ENCODE measurements around the gene RNF214. TPM values are rescaled to one million over a fixed set of nuclear protein-coding genes. Genes with fewer than 3 reads are reported as not detected.
"Not testable (repeated sequence)": the region's sequence is repeated elsewhere in the genome, so short reads cannot be mapped to it uniquely, and the experiment has no call there.

RNF214 gene
- total RNA-seq, 1 donor from 2014 or later, result 18.5 TPM

DNA sequence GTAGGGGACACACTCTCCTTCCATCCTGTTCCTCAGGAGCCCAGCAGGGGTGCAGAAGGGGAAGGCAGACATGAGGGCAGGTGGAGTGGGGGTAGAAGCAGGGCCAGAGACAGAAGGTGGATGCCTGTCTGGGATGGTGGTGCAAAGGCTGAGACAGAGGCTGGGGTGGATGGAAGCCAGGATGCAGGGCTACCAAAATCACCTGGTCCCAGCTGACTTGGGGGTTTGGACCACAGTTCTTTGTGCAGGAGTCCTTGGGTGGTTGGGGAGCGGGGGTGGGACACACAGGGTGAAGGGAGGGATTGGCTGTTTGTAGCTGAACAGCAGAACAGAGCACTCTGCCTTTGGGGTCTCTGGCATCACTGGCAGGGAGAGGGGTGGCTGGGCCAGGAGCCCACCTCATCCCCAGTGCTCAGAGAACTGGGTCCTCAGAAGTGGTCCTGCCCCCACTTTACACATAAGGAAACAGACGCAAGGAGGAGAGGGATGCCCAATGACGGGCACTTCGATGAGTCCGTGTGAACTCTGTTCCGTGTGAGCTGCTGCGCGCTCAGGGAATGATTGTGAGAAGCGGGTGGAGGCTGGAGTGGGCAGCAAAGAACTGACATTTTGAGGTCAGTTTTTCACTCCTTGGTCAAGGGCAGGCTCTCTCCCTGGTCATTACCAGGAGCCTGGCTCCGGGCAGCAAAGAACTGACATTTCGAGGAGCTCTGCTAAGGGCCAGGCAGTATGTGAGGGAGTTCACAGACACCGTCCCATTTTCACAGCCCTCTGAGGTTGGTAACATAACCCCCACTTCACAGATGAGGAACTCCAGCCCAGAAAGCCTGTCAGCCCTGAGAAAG lies 31.4 kb upstream of the RNF214 start:
- H3K4me3 Mint-ChIP-seq, result no peak overlapping the region
- DNase-seq (ENCODE audit: low spot score), result no peak
- no peak overlapping the region for H3K27ac Mint-ChIP-seq
- H3K27me3 Mint-ChIP-seq (ENCODE audit: insufficient read depth), result no peaks in the 10 kb centered on the region
- H3K36me3 Mint-ChIP-seq (ENCODE audit: low read depth), result peaks cover 14% of the 10 kb centered on the region
- no peaks in the 10 kb centered on the region for H3K4me1 Mint-ChIP-seq (ENCODE audit: low read depth)
- intact Hi-C loops (cut with micrococcal nuclease), result no loop called here
- H3K9me3 Mint-ChIP-seq, result no peaks in the 10 kb centered on the region

DNA sequence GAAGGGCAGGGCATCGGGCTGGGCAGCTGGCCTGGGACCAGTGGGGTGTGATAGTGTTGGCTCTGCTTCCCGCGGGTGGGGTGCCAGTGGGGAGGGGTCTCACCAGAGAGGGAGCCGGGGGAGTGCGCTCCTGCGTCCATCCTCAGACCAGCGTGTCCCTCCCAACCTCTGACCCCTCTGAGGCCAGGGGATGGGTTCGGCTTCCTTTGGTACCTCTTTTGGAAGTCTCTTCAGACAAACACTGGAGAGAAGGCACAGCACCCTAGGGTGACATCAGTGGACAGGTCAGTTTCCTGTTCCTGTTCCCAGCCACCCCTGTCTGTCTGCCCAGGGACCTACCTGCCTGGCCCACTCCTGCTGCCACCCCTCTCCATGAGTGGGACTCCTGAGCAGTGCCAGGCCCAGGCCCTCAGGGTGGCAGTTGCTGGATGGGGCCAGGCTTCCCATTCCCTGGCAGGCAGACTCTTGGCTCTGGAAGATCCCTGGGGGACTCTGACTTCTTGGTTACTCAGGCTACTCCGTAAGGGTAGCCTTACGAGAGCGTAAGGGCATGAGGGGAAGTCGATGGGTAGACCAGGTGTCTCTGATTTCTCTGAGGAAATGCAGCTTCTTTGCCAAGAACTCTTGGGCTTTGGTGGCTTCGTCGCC lies 30.7 kb upstream of the RNF214 start:
- Mint-ChIP-seq H3K9me3 (no peaks in the 10 kb centered on the region), H3K27ac (no peak overlapping the region)

DNA sequence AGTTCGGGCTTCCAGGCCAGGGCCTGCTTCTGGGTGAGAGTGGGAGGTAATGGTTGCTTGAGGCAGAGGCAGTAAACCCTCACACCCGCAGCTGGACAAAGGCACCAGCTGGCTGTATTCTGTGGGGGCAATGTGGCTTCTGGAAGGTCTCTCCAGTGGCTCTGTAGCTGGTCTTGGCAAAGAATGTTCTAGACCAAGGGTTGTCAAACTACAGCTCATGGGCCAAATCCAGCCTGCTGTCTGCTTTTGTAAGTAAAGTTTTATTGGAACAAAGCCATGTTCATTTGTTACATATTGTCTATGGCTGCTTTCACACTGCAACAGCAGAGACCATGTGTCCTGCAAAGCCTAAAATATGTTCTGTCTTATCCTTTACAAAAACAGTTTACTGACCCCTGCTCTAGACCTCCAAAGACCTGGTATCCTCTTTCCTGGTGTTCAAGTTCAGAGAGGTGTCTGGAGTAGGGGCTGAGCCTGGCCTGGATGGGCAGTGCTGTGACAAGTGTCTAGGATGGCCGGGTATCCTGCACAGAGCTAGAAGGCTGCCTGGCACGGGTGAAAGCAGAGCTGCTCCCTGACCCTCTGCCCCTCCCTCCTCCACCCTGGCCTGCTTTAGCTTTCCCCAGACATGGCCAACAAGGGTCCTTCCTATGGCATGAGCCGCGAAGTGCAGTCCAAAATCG lies 29.9 kb upstream of the RNF214 start:
- peaks cover 15% of the 10 kb centered on the region for H3K36me3 Mint-ChIP-seq (ENCODE audit: low read depth)
- no peak for DNase-seq (ENCODE audit: low spot score)
- intact Hi-C loops (cut with micrococcal nuclease), result no loop called here

More for the DNA sequence above, 30.7 kb upstream of the RNF214 start:
- no peak for DNase-seq (ENCODE audit: low spot score)
- no peaks in the 10 kb centered on the region for H3K4me1 Mint-ChIP-seq (ENCODE audit: low read depth)
- H3K4me3 Mint-ChIP-seq, result no peak overlapping the region
- no peaks in the 10 kb centered on the region for H3K27me3 Mint-ChIP-seq (ENCODE audit: insufficient read depth)
- H3K36me3 Mint-ChIP-seq (ENCODE audit: low read depth), result peaks cover 15% of the 10 kb centered on the region
- intact Hi-C loops (cut with micrococcal nuclease), result no loop called here

DNA sequence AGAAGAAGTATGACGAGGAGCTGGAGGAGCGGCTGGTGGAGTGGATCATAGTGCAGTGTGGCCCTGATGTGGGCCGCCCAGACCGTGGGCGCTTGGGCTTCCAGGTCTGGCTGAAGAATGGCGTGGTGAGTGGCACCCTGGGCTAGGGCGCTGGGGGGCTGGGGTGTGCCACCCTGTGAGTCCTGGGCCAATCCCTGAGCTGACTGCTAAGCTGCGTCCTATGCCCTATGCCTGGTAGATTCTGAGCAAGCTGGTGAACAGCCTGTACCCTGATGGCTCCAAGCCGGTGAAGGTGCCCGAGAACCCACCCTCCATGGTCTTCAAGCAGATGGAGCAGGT lies 29.4 kb upstream of the RNF214 start:
- DNase-seq (ENCODE audit: low spot score), result no peak
- intact Hi-C loops (cut with micrococcal nuclease), result no loop called here
- H3K4me3 Mint-ChIP-seq, result no peak overlapping the region
- no peaks in the 10 kb centered on the region for H3K9me3 Mint-ChIP-seq
- peak overlapping the region; percentile 23 for H3K27ac Mint-ChIP-seq
- H3K27me3 Mint-ChIP-seq (ENCODE audit: insufficient read depth), result no peaks in the 10 kb centered on the region
- no peaks in the 10 kb centered on the region for H3K4me1 Mint-ChIP-seq (ENCODE audit: low read depth)
- peaks cover 15% of the 10 kb centered on the region for H3K36me3 Mint-ChIP-seq (ENCODE audit: low read depth)

More for the DNA sequence above, 29.9 kb upstream of the RNF214 start:
- Mint-ChIP-seq H3K27ac (no peak overlapping the region), H3K27me3 (ENCODE audit: insufficient read depth) (no peaks in the 10 kb centered on the region), H3K9me3 (no peaks in the 10 kb centered on the region), H3K4me1 (ENCODE audit: low read depth) (no peaks in the 10 kb centered on the region), H3K4me3 (no peak overlapping the region)

DNA sequence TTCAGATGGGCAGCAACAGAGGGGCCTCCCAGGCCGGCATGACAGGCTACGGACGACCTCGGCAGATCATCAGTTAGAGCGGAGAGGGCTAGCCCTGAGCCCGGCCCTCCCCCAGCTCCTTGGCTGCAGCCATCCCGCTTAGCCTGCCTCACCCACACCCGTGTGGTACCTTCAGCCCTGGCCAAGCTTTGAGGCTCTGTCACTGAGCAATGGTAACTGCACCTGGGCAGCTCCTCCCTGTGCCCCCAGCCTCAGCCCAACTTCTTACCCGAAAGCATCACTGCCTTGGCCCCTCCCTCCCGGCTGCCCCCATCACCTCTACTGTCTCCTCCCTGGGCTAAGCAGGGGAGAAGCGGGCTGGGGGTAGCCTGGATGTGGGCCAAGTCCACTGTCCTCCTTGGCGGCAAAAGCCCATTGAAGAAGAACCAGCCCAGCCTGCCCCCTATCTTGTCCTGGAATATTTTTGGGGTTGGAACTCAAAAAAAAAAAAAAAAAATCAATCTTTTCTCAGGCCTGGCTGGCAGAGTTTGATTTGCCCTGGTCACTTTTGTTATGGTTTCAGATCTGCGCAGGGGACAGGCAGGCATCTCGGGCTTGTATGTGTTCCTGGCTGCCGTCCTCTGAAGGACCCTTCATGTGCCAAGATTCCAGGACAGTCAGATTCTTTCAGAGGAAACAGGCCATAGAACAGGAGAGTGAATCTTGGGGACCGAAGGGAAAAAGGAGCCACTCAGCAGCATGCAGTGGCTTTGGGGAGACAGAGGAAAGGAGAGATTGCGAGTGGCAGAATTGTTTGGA lies 28.0 kb upstream of the RNF214 start:
- H3K27ac Mint-ChIP-seq, result peak overlapping the region; percentile 25
- no peaks in the 10 kb centered on the region for H3K4me1 Mint-ChIP-seq (ENCODE audit: low read depth)
- intact Hi-C loops (cut with micrococcal nuclease), result no loop called here

DNA sequence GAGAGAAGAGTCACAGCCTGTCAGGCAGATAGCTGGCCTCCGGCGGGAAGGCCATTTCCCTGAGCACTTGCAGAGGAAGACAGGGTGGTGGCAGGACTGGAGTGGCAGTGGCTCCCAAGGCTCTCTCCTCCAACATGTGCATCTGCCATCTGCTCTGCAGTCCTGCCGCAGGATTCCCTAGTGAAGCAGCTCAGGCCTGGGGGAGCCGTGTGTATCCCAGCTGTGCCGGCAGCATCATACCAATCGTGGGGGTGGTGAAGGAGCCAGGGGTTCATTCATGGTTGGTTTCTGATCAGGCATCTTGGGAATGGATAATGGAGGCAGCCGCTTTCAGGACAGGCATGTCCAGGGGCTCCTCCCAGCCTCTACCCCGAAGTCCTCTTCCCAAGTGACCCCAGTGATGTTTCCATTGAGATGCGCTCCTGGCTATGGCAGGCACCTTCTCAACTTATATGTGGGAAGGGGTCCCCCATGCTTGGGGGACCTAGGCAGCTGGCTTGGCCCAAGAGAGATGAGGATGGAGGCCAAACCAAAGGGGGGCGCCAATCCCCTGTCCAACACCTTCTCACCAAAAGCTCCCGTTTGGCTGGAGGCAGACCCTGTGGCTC lies 27.2 kb upstream of the RNF214 start:
- Mint-ChIP-seq H3K27me3 (ENCODE audit: insufficient read depth) (no peaks in the 10 kb centered on the region), H3K36me3 (ENCODE audit: low read depth) (peaks cover 17% of the 10 kb centered on the region), H3K4me1 (ENCODE audit: low read depth) (no peaks in the 10 kb centered on the region), H3K27ac (no peak overlapping the region), H3K9me3 (no peaks in the 10 kb centered on the region), H3K4me3 (no peak overlapping the region)
- no peak for DNase-seq (ENCODE audit: low spot score)
- intact Hi-C loops (cut with micrococcal nuclease), result no loop called here

More for the DNA sequence above, 28.0 kb upstream of the RNF214 start:
- H3K27me3 Mint-ChIP-seq (ENCODE audit: insufficient read depth), result no peaks in the 10 kb centered on the region
- DNase-seq (ENCODE audit: low spot score), result no peak
- H3K36me3 Mint-ChIP-seq (ENCODE audit: low read depth), result peaks cover 13% of the 10 kb centered on the region
- H3K4me3 Mint-ChIP-seq, result no peak overlapping the region
- no peaks in the 10 kb centered on the region for H3K9me3 Mint-ChIP-seq

DNA sequence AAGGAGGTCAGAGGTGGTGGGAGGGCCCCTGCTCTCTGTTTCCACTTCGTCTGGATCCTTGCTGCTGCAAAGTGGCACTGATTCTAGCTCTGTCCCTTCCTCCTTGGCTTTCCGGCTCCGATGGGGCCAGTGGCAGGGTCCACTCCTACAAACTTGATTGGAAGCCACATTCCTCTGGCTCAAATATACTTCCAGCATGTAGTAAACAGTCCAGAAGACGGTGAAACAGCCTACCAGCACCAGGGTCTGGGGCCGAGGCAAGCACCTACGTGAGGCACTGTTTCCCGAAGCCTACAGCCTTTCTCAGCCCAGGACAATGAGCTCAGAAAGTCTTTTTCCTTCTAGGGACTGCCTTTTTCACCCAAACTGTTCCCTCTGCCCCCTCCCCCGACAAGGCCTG lies 26.4 kb upstream of the RNF214 start:
- H3K27ac Mint-ChIP-seq; H3K9me3 Mint-ChIP-seq; H3K27me3 Mint-ChIP-seq (ENCODE audit: insufficient read depth); intact Hi-C loops (cut with micrococcal nuclease); DNase-seq (ENCODE audit: low spot score); H3K4me3 Mint-ChIP-seq; H3K4me1 Mint-ChIP-seq (ENCODE audit: low read depth): not testable (repeated sequence)
- H3K36me3 Mint-ChIP-seq (ENCODE audit: low read depth), result peaks cover 17% of the 10 kb centered on the region

DNA sequence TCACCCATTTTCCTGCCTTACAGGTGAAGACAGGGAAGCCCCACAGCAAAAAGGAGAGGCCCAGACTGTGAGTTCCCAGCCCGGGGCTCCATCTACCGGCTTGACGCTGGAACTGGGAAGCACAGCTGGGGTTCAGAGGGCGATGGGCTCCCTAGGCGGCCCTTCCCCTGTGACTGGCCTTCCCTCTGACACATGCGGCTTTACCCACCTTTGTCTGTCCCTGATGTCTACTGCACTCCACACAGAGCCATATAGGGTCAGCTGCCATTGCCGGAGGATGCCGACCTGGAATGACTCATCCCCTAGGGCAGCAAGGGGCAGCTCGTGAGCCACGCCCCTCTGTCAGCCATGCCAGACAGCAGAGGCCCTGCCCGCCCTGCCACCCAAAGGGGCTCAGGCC lies 25.6 kb upstream of the RNF214 start:
- H3K27ac Mint-ChIP-seq; H3K4me3 Mint-ChIP-seq; H3K9me3 Mint-ChIP-seq; H3K4me1 Mint-ChIP-seq (ENCODE audit: low read depth); intact Hi-C loops (cut with micrococcal nuclease); H3K27me3 Mint-ChIP-seq (ENCODE audit: insufficient read depth); DNase-seq (ENCODE audit: low spot score): not testable (repeated sequence)
- H3K36me3 Mint-ChIP-seq (ENCODE audit: low read depth), result peaks cover 23% of the 10 kb centered on the region

DNA sequence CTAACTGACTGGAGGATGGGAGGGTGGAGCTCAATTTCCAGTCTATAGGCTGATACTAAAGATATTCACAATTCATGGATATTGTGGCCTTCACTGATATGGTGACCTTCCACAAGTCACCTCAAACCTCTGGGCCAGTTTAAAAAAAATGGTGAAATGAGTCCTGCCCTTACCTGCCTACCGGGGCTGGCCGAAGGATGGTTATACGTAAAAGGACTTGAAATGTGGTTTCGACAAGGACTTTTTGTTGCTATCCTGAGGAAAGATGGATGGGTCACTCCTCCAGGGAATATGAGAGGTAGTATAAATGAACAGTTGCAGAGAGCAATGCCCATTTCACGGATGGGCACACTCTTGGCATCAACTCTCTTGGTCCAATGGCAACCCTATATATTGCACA lies 25.0 kb upstream of the RNF214 start:
- H3K27me3 Mint-ChIP-seq (ENCODE audit: insufficient read depth); H3K4me1 Mint-ChIP-seq (ENCODE audit: low read depth); H3K27ac Mint-ChIP-seq; H3K4me3 Mint-ChIP-seq; intact Hi-C loops (cut with micrococcal nuclease); H3K9me3 Mint-ChIP-seq; DNase-seq (ENCODE audit: low spot score): not testable (repeated sequence)
- peaks cover 24% of the 10 kb centered on the region for H3K36me3 Mint-ChIP-seq (ENCODE audit: low read depth)

DNA sequence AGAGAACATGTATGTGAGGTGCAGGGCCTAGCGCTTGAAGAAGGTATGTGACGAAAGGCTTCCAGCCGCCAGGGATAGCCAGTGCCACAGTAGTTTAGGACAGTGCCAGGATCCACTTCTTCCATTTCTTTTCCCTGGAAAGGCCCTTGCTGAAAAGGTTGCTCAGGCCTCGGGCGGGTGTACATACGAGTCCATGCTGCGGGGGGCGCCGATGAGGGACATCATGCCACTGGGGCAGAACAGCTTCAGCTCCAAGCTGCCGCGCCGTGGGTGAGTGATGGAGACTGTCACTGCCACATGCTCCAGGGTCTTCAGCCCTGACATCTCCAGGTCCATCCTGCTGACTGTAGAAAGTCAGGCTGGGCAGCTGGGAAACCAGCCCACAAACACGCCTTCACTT lies 23.8 kb upstream of the RNF214 start:
- not testable (repeated sequence) for H3K27ac Mint-ChIP-seq

DNA sequence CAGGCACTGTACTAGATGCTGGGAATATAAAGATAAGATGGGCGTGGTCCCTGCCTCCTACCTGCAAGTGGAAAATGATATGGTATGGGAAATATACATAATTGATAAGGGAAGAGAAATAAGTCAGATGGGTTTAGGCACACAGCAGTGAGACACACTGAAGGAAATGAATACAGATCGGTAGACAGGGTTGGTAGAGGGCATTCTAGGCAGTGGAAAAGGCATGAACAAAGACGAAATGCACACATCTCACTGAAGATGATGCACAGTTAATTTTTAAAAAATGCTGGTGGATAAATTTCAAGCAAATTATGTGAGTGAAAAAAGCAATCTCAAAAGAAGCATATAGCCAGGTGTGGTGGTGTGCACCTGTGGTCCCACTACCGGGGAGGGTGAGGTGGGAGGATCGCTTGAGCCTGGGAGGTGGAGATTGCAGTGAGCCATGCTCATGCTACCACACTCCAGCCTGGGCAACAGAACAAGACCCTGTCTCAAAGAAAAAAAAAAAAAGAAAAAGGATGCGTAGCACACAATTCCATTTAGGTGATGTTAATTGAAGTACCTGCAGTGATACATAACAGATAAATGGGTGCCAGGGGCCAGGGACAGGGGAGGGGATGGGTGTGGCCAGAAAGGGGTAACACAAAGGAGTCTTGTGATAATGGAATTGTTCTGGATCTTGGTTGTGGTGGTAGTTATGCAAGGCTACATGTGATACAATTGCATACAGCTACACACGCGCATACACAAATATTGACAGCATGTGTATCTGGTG lies 22.9 kb upstream of the RNF214 start:
- intact Hi-C loops (cut with micrococcal nuclease); H3K9me3 Mint-ChIP-seq; H3K4me1 Mint-ChIP-seq (ENCODE audit: low read depth); DNase-seq (ENCODE audit: low spot score); H3K27ac Mint-ChIP-seq; H3K27me3 Mint-ChIP-seq (ENCODE audit: insufficient read depth); H3K4me3 Mint-ChIP-seq: not testable (repeated sequence)
- H3K36me3 Mint-ChIP-seq (ENCODE audit: low read depth), result peaks cover 31% of the 10 kb centered on the region

More for the DNA sequence above, 23.8 kb upstream of the RNF214 start:
- H3K36me3 Mint-ChIP-seq (ENCODE audit: low read depth), result peaks cover 30% of the 10 kb centered on the region
- H3K4me1 Mint-ChIP-seq (ENCODE audit: low read depth); H3K27me3 Mint-ChIP-seq (ENCODE audit: insufficient read depth); intact Hi-C loops (cut with micrococcal nuclease); H3K4me3 Mint-ChIP-seq; H3K9me3 Mint-ChIP-seq; DNase-seq (ENCODE audit: low spot score): not testable (repeated sequence)

DNA sequence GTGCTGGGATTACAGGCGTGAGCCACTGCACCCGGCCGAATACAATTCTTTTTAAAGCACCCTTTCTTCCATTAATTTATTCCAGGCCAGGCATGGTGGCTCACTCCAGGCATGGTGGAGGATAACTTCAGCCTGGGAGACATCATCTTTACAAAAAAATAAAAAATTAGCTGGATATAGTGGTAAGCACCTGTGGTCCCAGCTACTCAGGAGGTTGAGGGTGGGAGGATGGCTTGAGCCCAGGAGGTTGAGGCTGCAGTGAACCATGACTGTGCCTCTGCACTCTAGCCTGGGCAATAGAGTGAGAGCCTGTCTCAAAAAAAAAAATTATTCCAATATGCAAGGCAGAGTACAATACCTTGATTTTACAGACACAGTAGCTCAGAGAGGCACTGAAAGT lies 21.9 kb upstream of the RNF214 start:
- intact Hi-C loops (cut with micrococcal nuclease), result no loop called here
- H3K36me3 Mint-ChIP-seq (ENCODE audit: low read depth), result peaks cover 29% of the 10 kb centered on the region

More for the DNA sequence above, 21.9 kb upstream of the RNF214 start:
- no peak overlapping the region for H3K27ac Mint-ChIP-seq
- no peaks in the 10 kb centered on the region for H3K27me3 Mint-ChIP-seq (ENCODE audit: insufficient read depth)
- no peaks in the 10 kb centered on the region for H3K4me1 Mint-ChIP-seq (ENCODE audit: low read depth)
- DNase-seq (ENCODE audit: low spot score), result no peak
- H3K9me3 Mint-ChIP-seq, result no peaks in the 10 kb centered on the region
- H3K4me3 Mint-ChIP-seq, result no peak overlapping the region

Measured in activated T-helper 1 cell treated with anti-CD3 and anti-CD28 coated beads, Interleukin-12 subunit alpha, Interleukin-12 subunit beta, Interleukin-2, Interleukin-4 antibody, amounts not matched to agents 30 ng/mL and 10 ng/mL and 1 ng/mL, durations not matched to agents 14 hours and 24 hours and 36 hours (primary cell).